ENCODE data around the gene PRUNE2. TPM values are rescaled to one million over a fixed set of nuclear protein-coding genes. Genes with fewer than 3 reads are reported as not detected.

PRUNE2 gene
- polyA plus RNA-seq, 1 of the 3 experiments (the other 2 are of a cell fraction), result 13.0 TPM

DNA sequence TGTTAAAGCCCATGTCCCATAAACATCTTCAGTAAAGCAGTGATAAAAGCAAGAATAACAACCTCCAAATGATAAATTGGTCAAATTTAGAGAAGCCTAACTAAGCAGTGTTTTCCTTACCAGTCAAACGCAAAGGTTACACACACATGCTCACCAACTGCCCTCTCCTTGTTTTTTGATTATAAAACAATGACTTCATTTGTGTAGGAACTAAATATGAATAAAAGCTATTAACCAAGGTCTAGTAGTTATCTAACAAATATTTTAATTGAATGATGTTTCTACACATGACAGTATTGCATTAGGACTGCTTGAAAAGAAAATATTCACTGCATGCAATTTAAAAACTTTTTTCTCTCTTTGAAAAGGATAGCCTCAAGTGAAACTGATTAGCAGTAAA lies 105.0 kb downstream of the PRUNE2 start (continued):
- TF ChIP-seq, protein P1, sequence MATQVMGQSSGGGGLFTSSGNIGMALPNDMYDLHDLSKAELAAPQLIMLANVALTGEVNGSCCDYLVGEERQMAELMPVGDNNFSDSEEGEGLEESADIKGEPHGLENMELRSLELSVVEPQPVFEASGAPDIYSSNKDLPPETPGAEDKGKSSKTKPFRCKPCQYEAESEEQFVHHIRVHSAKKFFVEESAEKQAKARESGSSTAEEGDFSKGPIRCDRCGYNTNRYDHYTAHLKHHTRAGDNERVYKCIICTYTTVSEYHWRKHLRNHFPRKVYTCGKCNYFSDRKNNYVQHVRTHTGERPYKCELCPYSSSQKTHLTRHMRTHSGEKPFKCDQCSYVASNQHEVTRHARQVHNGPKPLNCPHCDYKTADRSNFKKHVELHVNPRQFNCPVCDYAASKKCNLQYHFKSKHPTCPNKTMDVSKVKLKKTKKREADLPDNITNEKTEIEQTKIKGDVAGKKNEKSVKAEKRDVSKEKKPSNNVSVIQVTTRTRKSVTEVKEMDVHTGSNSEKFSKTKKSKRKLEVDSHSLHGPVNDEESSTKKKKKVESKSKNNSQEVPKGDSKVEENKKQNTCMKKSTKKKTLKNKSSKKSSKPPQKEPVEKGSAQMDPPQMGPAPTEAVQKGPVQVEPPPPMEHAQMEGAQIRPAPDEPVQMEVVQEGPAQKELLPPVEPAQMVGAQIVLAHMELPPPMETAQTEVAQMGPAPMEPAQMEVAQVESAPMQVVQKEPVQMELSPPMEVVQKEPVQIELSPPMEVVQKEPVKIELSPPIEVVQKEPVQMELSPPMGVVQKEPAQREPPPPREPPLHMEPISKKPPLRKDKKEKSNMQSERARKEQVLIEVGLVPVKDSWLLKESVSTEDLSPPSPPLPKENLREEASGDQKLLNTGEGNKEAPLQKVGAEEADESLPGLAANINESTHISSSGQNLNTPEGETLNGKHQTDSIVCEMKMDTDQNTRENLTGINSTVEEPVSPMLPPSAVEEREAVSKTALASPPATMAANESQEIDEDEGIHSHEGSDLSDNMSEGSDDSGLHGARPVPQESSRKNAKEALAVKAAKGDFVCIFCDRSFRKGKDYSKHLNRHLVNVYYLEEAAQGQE (IDR thresholded peaks at IDR 0.05; ENCODE audit: low read depth, low read length), result no peak
- TF ChIP-seq TAF1 (IDR thresholded peaks at IDR 0.05; ENCODE audit: borderline replicate concordance, low read depth, low read length), result no peak
- TF ChIP-seq FOXJ3 (CRISPR knock-in tag; IDR thresholded peaks at IDR 0.05), result no peak

DNA sequence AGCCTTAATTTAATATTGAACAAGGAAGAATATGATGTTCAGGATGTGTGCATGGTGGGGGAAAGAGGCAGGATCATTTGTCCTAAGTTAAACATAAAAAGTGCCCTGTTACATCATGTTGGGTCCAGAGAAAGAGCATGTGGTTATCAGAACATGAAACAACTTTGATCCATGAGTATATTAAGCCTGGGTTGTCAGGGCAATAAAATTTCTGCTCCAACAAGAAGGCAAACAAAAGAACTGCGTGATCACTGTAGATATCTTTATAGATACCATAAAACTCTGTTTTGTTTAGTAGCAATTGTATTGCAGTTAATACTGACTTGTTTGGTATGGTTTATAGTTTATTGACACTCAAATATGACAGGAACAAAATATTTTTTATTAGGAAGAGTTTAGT lies 106.4 kb downstream of the PRUNE2 start:
- ChIA-PET CTCF (no interaction called here), POLR2A (no interaction called here)
- no peak for TF ChIP-seq CHD2 (IDR thresholded peaks at IDR 0.05; ENCODE audit: low read length, partially characterized antibody)
- no peak for TF ChIP-seq EZH2phosphoT487 (IDR thresholded peaks at IDR 0.05; ENCODE audit: borderline replicate concordance, low read depth)
- TF ChIP-seq MXI1 (IDR thresholded peaks at IDR 0.05; ENCODE audit: low read depth, low read length), result no peak
- TF ChIP-seq YY1 (IDR thresholded peaks at IDR 0.05; ENCODE audit: low read depth), result no peak
- no peak for TF ChIP-seq ELF1 (IDR thresholded peaks at IDR 0.05)
- TF ChIP-seq POLR2AphosphoS5 (IDR thresholded peaks at IDR 0.05; ENCODE audit: low read depth, low read length), result no peak
- Histone ChIP-seq H2AFZ (ENCODE audit: low read depth) (no peak overlapping the region), H3K4me3 (ENCODE audit: low read depth in 2 of 2, low read length in 1 of 2) (no peak overlapping the region), H3K4me1 (ENCODE audit: control insufficient read depth in 1 of 2, insufficient read depth in 2 of 2, low read depth in 1 of 2, low read length in 1 of 2) (no peaks in the 10 kb centered on the region), H3K27ac (ENCODE audit: low read depth in 2 of 2, low read length in 1 of 2) (no peak overlapping the region), H3K4me2 (no peak overlapping the region), H3K9me3 (no peaks in the 10 kb centered on the region), H3K9me2 (no peaks in the 10 kb centered on the region), H3K9ac (no peak overlapping the region), H4K20me1 (ENCODE audit: insufficient read depth) (no peaks in the 10 kb centered on the region), H3K36me3 (replicated peaks in 1 of 2; ENCODE audit: control insufficient read depth in 1 of 2, insufficient read depth in 2 of 2, low read length in 1 of 2) (no peaks in the 10 kb centered on the region), H3K79me2 (ENCODE audit: insufficient read depth) (no peaks in the 10 kb centered on the region), H3F3A (replicated peaks; ENCODE audit: insufficient read depth) (no peaks in the 10 kb centered on the region), H3K27me3 (ENCODE audit: insufficient read depth) (peaks cover 45% of the 10 kb centered on the region)
- no peak for DNase-seq
- WGBS (ENCODE audit: low lambda C conversion rate), result 7% methylated on average over 1 of the region's 1 CpG

DNA sequence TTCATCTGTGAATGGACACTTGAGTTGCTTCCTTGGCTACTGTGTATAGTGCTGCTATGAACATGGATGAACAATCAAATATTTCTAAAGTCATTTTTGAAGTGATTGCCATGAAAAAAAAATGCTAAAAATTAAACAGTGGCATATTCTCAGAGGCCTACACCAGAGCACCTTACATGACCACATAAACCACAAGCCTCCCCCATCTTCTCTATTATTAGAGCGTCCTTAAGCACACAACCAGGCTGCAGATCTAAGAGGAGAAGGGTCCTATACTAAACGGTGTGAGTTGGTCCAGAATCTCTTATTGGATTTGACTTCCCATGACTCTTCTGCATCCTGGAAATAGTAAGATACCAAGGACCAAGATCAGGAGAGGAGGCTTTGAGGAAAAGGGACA lies 107.4 kb downstream of the PRUNE2 start:
- TF ChIP-seq FOXM1 (IDR thresholded peaks at IDR 0.05; ENCODE audit: low read depth), result no peak
- TF ChIP-seq, protein P2, sequence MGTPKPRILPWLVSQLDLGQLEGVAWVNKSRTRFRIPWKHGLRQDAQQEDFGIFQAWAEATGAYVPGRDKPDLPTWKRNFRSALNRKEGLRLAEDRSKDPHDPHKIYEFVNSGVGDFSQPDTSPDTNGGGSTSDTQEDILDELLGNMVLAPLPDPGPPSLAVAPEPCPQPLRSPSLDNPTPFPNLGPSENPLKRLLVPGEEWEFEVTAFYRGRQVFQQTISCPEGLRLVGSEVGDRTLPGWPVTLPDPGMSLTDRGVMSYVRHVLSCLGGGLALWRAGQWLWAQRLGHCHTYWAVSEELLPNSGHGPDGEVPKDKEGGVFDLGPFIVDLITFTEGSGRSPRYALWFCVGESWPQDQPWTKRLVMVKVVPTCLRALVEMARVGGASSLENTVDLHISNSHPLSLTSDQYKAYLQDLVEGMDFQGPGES (IDR thresholded peaks at IDR 0.05; ENCODE audit: low read depth, low read length), result no peak
- TF ChIP-seq MXI1 (IDR thresholded peaks at IDR 0.05; ENCODE audit: low read depth, low read length), result no peak
- no peak for TF ChIP-seq TCF12 (IDR thresholded peaks at IDR 0.05)
- TF ChIP-seq, protein P1 (IDR thresholded peaks at IDR 0.05; ENCODE audit: low read depth, low read length), result no peak
- no peak for TF ChIP-seq YY1 (IDR thresholded peaks at IDR 0.05; ENCODE audit: low read depth)
- no peak for TF ChIP-seq NFIC (IDR thresholded peaks at IDR 0.05; ENCODE audit: borderline replicate concordance)
- TF ChIP-seq, protein P3, sequence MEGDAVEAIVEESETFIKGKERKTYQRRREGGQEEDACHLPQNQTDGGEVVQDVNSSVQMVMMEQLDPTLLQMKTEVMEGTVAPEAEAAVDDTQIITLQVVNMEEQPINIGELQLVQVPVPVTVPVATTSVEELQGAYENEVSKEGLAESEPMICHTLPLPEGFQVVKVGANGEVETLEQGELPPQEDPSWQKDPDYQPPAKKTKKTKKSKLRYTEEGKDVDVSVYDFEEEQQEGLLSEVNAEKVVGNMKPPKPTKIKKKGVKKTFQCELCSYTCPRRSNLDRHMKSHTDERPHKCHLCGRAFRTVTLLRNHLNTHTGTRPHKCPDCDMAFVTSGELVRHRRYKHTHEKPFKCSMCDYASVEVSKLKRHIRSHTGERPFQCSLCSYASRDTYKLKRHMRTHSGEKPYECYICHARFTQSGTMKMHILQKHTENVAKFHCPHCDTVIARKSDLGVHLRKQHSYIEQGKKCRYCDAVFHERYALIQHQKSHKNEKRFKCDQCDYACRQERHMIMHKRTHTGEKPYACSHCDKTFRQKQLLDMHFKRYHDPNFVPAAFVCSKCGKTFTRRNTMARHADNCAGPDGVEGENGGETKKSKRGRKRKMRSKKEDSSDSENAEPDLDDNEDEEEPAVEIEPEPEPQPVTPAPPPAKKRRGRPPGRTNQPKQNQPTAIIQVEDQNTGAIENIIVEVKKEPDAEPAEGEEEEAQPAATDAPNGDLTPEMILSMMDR (IDR thresholded peaks at IDR 0.05), result no peak
- no peaks in the 10 kb centered on the region for H3K4me1 ChIP-seq (ENCODE audit: control insufficient read depth in 1 of 2, insufficient read depth in 2 of 2, low read depth in 1 of 2, low read length in 1 of 2)
- no peaks in the 10 kb centered on the region for H3K36me3 ChIP-seq (replicated peaks in 1 of 2; ENCODE audit: control insufficient read depth in 1 of 2, insufficient read depth in 2 of 2, low read length in 1 of 2)
- no peak overlapping the region for H3K9ac ChIP-seq
- 0% methylated on average over 2 of the region's 2 CpGs for WGBS (ENCODE audit: low lambda C conversion rate)
- no peak for DNase-seq
- H3K79me2 ChIP-seq (ENCODE audit: insufficient read depth), result no peaks in the 10 kb centered on the region
- H3K27me3 ChIP-seq (ENCODE audit: insufficient read depth), result peaks cover 35% of the 10 kb centered on the region
- H3K9me2 ChIP-seq, result no peaks in the 10 kb centered on the region
- H4K20me1 ChIP-seq (ENCODE audit: insufficient read depth), result no peaks in the 10 kb centered on the region
- no peak overlapping the region for H3K27ac ChIP-seq (ENCODE audit: low read depth in 2 of 2, low read length in 1 of 2)
- no peaks in the 10 kb centered on the region for H3K9me3 ChIP-seq
- CTCF ChIA-PET, result no interaction called here
- no peak overlapping the region for H3K4me2 ChIP-seq
- no peak overlapping the region for H3K4me3 ChIP-seq (ENCODE audit: low read depth in 2 of 2, low read length in 1 of 2)
- no peak overlapping the region for H2AFZ ChIP-seq (ENCODE audit: low read depth)
- POLR2A ChIA-PET, result no interaction called here
- no peaks in the 10 kb centered on the region for H3F3A ChIP-seq (replicated peaks; ENCODE audit: insufficient read depth)
